Measurements from ENCODE around the gene TM7SF2.

DNA sequence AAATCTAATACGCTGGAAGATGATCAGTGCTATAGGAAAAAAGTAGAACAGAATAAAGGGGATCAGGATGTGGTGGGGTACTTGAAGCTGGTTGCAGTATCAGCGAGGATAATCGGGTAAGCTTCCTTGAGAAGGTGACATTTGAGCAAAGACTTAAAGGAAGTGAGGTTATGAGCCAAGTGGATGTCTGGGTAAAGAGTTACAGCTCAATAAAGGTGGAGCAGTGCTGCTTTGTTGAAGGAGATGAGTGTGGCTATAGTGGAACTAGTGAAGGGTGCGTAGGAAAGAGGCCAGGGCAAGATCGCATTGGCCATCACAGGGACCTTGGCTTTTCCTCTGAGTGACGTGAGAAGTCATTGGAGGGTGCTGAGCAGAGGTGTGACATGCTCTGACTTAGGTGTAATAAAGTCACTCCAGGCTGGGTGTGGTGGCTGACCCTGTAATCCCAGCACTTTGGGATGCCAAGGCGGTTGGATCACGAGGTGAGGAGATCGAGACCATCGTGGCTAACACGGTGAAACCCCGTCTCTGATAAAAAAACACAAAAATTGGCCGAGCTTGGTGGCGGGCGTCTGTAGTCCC is 24.9 kb downstream of the TM7SF2 start:
- peak; percentile 55 for TF ChIP-seq POLR2A (IDR thresholded peaks at IDR 0.05)
- TF ChIP-seq, protein P1, sequence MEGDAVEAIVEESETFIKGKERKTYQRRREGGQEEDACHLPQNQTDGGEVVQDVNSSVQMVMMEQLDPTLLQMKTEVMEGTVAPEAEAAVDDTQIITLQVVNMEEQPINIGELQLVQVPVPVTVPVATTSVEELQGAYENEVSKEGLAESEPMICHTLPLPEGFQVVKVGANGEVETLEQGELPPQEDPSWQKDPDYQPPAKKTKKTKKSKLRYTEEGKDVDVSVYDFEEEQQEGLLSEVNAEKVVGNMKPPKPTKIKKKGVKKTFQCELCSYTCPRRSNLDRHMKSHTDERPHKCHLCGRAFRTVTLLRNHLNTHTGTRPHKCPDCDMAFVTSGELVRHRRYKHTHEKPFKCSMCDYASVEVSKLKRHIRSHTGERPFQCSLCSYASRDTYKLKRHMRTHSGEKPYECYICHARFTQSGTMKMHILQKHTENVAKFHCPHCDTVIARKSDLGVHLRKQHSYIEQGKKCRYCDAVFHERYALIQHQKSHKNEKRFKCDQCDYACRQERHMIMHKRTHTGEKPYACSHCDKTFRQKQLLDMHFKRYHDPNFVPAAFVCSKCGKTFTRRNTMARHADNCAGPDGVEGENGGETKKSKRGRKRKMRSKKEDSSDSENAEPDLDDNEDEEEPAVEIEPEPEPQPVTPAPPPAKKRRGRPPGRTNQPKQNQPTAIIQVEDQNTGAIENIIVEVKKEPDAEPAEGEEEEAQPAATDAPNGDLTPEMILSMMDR (IDR thresholded peaks at IDR 0.05) = no peak
